ENCODE data around the gene GPR176.

The GPR176 gene, protein sequence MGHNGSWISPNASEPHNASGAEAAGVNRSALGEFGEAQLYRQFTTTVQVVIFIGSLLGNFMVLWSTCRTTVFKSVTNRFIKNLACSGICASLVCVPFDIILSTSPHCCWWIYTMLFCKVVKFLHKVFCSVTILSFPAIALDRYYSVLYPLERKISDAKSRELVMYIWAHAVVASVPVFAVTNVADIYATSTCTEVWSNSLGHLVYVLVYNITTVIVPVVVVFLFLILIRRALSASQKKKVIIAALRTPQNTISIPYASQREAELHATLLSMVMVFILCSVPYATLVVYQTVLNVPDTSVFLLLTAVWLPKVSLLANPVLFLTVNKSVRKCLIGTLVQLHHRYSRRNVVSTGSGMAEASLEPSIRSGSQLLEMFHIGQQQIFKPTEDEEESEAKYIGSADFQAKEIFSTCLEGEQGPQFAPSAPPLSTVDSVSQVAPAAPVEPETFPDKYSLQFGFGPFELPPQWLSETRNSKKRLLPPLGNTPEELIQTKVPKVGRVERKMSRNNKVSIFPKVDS

DNA sequence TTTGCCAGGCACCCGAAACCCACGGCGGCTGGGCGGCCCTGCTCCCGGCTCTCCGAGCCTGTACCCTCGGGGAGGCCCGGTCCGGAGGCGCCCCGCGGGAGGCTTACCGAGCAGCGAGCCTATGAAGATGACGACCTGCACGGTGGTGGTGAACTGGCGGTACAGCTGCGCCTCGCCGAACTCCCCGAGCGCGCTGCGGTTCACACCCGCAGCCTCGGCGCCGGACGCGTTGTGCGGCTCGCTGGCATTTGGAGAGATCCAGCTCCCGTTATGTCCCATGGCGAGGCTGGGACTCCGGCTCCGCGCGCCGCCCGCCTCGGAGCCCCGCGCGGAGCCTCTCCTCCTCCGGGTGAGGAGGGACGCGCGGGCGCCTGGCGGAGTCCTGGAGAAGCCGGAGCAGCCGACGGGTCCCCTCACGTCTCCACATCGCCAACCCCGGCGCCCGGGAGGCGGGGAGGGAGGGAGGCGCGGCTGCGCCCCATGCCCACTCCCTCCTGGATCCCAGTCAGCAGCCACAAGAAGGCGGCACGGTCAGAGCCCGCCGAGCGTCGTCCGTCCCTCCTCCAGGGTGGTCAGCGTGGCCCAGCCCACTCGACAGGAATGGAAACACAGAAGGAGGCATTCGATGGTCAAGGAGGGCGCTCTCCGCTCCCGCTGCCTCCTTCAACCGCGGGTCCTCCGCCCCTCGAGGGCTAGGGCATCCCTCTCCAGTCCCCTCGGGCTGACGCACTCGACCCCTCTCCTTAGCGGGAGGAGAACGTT lies at the start of gene GPR176:
TSS of gene GPR176 (minus strand) at position 519 of the 762 bp plus-strand sequence. CDS start at position 279, 240 bp downstream.
- DNase-seq (ENCODE audit: low read depth in 2 of 2): peak in 1 of 2 donors; percentile 11

DNA sequence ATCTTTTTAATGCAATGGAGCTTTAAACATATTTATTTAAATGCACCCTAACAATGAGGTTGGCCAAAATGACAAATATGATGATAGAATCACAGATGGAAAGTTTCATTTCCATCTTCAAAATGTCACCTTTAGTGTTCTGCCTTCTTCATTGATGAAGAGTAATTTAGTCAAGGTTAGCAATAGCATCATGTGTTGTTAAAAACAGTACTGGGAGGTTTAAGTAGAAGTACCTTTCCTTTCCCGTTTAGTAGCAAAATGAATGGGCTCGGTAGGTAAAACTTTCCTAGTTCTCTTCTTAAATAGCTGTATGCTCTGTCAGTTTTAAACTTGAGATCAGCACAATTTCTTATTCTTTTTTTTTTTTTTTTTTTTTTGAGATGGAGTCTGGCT lies 48.9 kb upstream of the GPR176 start:
- no peak for DNase-seq (ENCODE audit: low read depth in 2 of 2)

DNA sequence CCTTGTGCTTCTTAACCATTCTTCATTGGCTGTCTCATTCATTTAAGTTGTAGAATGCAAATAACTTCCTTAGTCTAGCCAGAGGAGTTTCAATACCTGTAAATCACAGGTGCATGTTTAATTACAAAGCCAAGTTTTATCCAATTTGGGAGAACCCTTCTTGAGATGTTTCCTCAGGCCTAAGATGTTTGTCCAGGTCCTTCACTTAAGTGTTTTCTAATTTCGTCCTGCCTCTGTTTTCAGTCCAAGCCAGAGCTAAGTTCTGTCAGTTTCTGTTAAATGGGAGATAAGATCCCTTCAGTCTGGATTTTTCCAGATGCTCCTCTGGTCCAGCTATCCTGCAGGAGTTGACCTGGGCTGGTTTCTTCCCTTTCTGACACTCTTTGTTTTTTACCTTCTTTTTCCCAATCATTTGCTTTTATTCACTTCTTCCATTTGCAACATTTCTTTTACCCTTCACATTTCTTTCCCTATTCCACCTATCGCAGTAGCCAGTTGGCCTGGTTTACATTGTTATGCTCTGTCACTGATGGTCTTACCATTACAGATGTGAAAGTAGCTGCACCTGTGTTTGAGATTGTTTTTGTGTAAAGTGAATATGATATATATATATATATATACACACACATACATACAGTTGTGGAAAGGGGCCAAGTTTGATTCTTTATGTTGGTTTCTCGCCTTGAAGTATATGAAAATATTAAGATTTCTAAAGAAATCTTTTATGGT lies 48.4 kb upstream of the GPR176 start:
- DNase-seq (ENCODE audit: low read depth in 2 of 2): no peak

DNA sequence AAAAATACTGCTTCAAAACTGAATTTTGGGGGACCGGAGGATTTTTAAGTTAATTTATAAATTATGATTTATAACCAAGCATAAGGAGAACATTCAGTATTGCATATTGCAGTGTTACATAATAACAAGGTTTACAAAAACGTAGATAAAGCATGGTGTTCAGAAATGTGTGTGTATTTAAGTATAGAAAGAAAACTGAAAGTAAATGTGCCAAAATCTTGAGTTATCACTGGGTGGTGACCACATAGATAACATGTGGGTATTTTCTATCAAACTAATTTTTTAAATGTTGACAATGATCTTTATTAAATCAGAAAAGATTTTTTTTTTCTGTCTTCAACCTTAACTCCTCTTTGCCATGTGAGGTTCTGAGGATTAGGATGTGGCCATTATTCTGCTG lies 46.5 kb upstream of the GPR176 start:
- DNase-seq (ENCODE audit: low read depth in 2 of 2): no peak

DNA sequence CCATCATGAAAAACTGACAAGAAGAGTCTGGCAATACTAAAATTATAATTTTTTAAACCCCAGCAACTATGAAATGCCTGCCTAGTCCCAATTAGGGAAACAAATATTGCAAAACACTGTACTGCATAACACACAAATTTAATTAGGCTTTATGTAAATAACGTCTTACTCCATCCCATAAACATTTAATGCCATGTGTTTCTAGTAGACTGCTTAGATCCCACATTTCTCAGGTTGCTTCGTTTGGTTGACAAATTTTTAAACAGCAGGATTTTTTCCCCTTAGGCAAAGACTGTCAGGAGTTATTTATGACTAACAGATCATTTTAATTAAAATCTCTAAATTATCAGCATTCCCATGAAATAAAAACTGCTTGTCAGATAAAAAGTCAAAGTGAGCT lies 43.7 kb upstream of the GPR176 start:
- DNase-seq (ENCODE audit: low read depth in 2 of 2): no peak

DNA sequence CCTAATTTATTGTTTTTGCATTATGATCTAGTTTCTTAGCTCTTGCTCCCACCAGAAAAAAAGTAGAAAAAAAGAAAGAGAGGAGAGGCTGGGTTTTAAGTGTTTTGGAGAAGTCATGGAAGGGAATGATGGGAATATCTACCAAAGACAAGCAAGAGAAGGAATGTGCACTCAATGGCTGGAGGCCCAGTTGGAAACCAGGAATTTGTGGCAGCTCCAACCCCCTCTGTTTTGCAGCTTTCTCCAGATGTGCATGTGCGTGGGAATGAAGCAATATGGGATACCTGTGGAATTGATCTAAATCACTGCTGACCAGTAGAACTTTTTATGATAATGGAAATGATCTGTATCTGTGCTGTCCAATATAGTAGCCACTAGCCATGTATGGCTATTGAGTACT lies 41.0 kb upstream of the GPR176 start:
- DNase-seq (ENCODE audit: low read depth in 2 of 2): no peak

DNA sequence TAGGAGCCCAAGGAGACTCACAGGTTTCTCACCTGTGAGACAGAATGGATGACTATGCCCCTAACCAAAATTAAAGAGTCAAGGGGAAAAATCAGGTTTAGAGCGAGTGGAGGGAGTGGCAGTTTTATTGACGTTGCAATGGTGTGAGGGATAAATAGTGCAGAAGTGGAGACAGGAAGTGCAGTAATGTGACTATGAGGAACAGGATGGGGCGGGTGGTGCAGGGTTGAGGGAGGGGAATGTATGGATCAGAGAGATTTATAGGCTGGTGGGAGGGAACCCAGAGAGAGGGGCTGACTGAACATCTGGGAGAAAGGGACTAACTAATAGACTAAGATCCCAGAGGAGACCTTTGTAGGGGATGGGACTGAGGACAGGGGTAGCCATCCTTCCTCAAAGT lies 40.3 kb upstream of the GPR176 start:
- no peak for DNase-seq (ENCODE audit: low read depth in 2 of 2)

DNA sequence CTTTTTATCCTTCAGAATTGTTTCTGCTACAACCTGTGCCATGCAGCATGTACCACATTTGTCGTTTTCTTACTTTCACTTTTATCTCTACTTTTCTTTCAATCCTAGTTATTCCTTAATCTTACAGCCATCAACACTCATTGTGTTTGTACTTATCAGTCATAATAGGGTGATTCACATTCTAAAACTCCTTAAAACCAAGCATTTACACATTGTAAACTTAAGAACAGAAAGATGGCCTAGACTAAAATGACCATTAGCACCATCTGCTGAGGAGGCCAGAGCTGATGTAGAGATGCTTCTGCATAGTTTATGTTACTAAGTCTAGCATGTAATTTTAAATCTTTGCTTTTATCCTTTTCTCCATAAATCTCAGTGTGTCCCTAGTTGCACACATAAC lies 39.3 kb upstream of the GPR176 start:
- DNase-seq (ENCODE audit: low read depth in 2 of 2): no peak

DNA sequence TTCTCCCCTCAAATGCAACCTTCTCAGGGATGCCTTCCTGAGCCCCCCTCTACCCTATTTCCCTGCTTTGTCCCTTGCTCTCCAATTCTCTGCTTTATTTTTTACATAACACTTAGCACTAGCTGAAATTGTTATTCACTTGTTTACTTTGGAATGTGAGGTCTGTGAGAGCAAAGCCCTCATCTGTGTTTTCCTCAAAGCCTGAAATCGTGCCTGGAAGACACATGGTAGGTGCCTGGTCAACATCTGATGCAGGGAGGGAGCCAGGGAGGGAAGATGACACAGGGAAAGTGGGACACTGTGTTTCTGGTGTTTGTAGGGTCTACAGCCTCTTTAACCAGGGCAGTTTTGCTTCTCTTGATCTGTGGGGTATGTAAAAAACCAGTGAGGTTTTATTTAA lies 37.4 kb upstream of the GPR176 start:
- DNase-seq (ENCODE audit: low read depth in 2 of 2): no peak

DNA sequence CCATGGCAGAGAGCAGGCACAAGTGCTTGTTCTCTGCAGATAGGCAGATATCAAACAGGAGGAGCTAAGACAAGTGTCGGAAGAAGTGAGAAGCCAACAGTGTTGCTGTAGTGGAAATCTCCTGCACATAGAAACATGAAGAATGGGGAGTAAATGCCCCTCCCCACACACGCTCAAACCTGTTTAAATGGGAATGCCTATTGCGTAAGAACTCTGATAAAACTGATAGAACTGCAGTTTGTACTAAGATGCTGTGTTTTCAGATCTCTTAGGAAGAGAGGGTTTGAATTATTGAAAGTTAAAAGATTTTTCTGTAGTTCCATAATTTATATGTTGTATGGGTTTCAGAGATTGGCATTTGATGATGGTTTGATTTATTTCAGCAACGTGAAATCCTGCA lies 33.5 kb upstream of the GPR176 start:
- no peak for DNase-seq (ENCODE audit: low read depth in 2 of 2)

DNA sequence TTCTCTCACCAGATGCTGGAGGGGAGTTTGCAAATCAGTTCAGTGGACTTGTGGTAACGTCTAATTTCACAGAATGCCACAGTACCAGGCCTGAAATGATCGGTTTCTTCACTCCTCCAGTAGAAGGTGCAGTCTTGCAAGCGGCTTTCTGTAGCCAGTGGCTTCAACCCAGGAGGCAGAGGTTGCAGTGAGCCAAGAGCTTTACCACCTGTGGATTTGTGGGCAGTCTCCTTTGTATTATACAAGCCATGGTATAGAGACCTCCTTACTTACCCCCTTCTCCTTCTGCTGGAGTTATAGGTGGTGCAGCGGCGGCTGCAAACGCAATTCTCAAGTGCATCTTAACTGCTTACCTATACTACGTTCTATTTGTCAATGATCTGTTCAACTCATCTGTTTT lies 31.5 kb upstream of the GPR176 start:
- DNase-seq (ENCODE audit: low read depth in 2 of 2): no peak

DNA sequence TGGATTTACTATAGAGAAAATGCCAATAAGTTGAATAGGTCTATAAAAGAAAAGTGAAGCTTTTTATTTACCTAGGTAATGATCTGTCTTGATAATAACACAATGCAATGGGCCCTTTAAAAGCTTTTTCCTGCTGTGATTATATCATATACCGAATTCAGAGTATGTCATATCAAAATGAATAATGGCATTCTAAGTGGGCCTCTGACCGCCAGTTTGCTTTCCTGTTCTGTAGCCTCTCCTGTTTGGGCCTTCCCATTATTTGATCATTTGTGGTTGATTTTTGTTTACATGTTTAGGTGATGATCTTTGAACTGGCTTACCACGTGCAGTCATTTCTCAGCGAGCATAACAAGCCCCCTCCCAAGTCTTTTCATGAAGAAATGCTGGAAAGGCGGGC lies 28.8 kb upstream of the GPR176 start:
- DNase-seq (ENCODE audit: low read depth in 2 of 2): no peak

DNA sequence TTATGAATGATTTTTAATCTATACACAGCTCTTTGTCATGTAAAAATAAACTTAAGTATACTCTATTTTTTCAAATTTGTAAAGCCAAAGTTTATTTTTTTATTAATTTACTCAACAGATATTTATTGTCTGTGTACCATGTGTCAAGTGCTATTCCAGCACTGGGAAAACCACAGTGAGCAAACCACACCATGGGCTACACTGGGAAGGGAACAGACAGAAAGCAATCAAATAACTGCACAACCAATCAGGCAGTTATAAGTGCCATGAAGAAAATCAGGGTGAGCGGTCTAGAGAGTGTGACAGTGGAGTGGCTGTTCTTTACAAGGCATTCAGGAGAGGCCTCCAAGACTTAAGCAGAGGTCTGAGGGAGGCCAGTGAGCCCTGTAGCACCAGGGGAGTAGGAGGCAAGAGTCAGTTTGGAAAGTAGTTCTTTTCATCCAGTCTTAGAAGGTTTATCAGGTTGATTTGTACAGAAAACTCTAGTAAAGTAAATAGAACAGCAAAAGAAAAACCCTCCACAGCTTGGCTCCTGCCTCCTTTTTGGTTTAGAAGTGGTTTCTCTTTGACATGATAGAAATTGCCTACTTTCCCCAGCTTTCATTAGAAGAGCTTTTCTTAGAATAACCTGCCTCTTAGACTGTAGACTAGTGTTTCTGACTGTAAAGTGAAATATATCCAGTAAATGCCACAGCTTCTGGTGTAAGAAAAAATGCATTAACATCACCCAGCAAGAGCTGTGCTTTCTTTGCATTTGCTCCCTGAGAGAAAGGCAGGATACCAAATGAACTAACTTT lies 27.5 kb upstream of the GPR176 start:
- no peak for DNase-seq (ENCODE audit: low read depth in 2 of 2)

DNA sequence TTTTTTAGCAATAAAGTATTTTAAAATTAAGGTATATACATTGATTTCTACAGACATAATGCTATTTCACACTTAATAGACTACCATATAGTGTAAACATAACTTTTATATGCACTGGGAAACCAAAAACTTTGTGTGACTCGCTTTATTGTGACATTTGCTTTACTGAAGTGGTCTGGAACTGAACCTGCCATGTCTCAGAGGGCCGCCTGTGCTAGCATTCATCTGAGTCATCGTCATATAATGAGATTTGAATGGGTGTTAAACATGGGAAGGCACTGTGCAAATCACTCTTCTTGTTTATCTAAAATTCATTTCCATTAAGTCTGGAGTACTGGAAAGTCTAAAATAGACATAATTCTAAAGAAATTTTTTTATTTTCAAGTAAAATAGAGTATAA lies 26.8 kb upstream of the GPR176 start:
- no peak for DNase-seq (ENCODE audit: low read depth in 2 of 2)

DNA sequence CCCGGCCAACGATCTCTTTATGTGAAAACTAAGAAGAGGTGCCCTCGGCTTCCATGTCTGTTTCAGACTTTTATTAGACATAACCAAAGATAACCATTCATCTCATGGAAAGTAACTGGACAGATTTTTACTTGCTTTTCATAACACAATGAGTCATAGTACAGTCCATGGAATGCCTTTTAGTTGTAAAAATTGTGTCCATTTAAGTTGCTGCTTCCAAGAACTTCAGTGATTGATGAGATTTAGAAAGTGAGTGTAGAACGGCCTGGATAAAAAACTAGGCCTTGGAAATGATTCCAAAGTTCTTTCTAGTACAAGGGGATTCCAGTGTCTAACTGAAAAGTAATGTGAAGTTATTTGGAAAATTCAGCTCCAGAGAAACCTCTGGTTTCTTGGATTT lies 24.7 kb upstream of the GPR176 start:
- DNase-seq (ENCODE audit: low read depth in 2 of 2): no peak

DNA sequence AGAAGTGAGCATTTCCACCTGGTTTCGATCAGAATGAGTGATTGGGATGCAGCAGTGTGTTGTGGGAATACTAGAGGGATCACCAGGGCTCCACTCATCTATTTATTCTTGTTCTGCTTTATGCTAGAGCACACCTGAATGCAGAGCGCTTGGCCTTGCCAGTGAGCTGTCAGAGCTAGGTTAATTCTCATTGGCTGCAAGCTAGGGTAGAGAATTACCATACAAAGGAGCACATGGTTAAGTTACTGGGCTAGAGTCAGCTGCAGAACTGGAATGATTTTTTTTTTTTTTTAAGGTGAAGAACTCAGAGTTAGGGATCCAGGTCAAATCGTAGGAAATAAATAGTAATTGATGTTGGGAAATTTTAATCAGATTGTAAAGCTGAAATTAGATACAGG lies 22.7 kb upstream of the GPR176 start:
- no peak for DNase-seq (ENCODE audit: low read depth in 2 of 2)

DNA sequence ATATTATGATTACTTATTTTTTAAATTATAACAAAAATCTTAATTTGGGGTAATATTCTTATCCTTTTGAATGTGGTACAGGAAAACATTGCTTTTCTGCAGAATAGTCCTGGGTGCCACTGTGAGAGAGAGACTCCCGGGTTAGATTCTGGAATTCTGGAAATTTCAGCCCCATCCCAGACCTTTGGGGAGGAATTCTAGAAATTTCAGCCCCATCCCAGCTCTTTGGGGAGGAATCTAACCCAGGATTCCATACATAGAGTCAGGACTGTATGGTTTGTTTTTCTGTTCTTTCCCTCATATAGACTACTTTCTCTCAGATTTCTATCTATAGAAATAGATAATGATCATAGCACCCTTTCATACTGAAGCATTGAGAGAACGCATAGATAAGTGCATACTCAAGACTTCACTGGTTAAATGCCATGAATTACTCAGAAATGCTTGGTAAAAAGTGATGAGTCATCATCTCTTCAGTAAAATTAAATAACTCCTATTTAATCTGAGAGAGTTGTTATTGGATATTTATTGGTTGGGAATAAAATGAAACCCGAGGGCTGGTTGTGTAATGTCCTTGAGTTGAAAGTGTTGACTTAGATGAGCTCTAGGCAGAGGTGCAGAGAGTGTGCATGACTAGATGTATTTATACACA lies 22.2 kb upstream of the GPR176 start:
- no peak for DNase-seq (ENCODE audit: low read depth in 2 of 2)

DNA sequence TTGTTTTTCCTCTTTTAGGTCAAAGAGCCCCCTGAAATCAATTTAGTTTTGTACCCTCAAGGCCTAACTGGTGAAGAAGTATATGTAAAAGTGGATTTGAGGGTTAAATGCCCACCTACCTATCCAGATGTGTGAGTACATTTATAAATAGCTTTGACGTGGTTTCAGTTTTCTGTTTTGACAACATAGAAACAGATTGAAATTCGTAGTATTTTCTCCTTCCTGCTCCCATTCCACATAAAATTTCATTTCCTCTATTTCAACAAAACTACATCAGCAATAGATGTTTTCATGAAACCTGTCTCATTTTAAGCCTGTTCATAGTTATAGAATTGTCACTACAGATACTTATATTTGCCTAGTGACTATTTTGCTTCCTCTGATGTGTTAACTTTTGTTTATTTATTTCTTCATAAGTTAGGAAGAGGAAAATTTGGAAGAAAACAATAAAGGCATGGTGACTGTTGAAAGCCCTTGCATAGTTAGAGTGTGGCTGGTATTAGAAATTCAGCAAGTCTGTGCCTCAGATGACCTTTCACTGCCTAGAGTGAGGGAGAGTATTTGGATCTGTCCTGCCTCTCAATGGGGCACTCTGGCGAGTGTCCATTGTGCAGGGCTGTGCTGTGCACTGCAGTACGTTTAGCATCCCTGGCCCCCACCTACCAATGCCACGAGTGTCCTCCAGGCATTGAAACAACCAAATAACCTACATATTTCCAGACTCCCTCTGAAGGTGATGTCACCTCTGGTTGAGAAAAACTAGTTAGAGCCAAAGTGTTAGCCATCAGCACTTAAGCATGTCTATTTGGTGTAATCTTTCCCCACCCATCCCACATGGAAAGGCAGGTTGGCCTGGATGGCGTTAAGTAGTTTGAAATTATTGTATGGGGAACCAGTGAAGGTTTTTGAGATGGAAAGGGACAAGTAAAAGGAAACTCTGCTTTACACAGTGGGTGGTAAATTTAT lies 19.7 kb upstream of the GPR176 start:
- DNase-seq (ENCODE audit: low read depth in 2 of 2): no peak

DNA sequence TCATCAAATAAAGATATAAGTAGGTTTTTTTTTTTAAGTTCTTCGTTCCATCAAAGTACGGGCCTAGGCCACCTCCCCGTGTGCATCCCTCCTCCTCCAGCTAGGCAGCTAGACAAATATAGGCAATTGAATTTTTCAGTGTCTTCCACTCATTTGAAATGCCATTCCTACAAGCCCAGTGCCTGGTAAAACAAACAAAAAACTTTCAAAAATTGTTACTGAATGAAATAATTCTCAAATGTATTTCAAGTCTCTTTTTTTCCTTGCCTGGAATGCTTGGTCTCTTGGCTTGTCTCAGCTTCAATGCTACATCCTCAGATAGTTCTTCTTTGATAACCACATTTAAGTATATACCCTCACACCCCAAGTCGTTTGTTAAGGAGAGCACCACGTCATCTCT lies 17.6 kb upstream of the GPR176 start:
- no peak for DNase-seq (ENCODE audit: low read depth in 2 of 2)

DNA sequence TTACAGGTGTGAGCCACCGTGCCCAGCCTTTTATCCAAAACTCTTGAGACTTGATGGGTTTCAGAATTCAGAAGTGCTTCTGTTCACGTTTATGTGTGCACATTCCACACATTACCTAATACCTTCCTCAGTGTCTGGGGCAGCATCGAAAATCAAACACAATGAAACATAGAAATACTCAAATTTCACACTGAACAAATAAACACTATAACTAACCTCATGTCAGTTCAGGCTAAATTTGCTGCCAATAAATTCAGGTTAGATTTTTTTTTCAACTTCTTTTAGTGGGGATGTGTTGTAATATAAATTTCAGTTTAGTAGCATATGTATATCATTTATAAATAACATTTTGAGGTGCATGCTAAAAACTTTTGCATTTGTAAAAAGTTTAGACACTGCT lies 16.6 kb upstream of the GPR176 start:
- no peak for DNase-seq (ENCODE audit: low read depth in 2 of 2)
